Right renal cortex interstitium (tissue), 3 donors: Measurements from ENCODE around the gene PLET1. TPM values are rescaled to one million over a fixed set of nuclear protein-coding genes. Genes with fewer than 3 reads are reported as not detected.
A peak's percentile ranks its signal among the peaks of the same experiment; 100 is the strongest.

ENCODE experiments used
- DNase-seq, 3 donors: peaks; one replicate each; pipeline ENCODE4 v3.0.0-alpha.2; 2013; ENCODE audit warnings: low read depth in 3 of 3, low spot score in 2 of 3
- polyA plus RNA-seq, 3 donors: library from polyadenylated mRNA; unstranded; fragments of 120-200 nt; gene quantifications; one replicate each; pipeline ENCODE4 v1.2.1, GENCODE V29; 2013; ENCODE audit not compliant: insufficient read length in 3 of 3

PLET1 gene
- polyA plus RNA-seq, 3 donors, result not detected

DNA sequence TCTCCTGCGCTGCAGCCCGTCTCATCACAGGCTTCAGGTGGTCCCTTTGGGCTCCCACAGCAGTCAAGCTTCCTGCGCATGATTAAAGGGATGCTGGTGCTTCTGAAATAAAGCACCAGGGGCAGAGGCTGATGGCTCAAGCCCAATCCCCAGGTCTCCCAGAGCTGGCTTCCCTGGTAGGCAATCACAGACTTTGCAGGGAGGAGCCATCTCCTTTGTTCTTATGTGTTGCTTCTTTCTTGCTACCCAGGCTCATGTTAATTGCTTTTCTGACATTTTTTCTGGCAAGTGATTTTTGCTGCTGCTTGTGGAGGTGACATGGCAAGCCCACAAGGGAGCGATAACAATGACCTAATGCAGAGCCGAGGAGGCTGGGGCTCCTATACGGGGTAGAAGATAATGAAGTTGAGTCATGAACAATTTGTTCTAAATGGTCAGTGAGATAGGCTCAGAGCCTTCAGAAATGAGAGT is 25.2 kb upstream of the PLET1 start:
- no peak for DNase-seq

DNA sequence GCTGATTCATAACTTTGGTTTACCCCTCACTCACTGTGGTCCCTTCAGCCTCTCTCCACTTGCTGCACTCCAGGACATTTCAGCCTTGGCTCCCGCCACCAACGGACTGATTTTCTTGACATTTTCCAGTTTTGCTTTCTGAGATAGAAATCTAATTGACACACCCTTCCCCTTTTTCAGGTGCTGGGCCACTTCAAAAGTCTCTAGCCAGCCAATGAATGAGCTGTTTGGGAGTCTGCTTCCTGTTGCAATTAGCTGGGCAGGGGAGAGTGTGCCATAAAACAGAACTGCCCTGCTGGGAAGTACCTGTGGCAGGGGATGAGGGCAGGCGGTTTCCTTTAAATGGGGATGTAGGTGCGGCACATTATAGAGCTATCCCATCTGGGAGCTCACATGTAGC is 21.1 kb upstream of the PLET1 start:
- no peak for DNase-seq

DNA sequence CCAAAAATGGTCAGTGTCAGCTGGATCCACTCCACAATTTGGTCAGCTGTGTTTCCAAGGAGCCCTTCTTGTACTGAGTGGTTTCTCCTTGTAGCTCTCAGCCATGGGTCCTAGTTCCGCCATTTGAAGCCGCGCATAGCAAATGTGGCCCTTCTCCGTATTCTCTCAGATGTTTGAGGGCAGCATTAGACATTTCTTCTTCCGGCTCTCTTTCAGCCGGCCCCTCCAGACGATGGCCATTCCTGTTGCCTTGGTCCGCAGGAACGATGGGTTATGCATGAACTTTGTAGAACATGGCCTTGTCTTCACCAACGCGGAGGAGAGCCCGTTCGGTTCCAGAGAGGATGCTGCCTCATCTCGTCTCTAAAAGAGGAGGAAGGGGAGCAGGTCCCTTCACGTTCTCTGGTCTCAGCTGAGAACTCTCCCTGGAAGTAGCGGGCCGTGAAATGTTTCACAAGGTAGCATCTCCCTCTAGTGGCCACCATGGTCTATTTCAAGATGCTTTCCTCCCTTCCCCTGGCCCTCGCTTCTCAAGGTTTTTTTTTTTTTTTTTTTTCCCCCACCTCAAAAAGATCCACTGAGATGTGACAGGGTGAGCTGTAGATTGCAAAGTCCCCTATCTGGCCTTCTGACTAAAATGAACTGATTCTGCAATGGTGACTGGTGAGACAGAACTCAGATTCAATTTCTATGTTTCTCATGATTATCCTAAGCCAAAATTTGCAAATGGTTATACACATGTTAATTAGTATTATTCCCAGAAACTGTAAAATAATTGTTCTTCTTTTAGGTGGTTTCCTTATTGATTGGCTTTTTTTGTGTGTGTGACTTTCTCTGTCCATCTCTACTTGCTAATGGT is 19.8 kb upstream of the PLET1 start:
- peak; percentile 60 to 80 (median 71) for DNase-seq

DNA sequence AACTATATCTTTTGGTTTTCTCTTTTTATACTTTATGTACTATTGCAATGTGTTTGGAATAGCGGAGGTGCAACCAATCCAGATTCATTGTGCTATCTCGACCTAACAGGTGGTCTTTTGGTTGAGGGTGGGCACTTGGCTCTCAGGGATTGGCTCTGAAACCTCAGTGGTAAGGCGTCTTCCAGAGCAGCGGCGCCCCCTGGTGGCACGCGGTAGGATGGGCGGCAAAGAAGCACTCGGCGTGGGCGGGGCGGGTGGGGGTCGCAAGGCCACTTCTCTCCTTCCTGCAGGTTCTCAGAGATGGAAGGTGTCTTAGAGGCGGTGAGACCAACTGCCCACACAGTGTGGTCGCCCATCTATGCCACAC is 19.2 kb upstream of the PLET1 start:
- DNase-seq, result peak in 1 of 3 donors; percentile 32

DNA sequence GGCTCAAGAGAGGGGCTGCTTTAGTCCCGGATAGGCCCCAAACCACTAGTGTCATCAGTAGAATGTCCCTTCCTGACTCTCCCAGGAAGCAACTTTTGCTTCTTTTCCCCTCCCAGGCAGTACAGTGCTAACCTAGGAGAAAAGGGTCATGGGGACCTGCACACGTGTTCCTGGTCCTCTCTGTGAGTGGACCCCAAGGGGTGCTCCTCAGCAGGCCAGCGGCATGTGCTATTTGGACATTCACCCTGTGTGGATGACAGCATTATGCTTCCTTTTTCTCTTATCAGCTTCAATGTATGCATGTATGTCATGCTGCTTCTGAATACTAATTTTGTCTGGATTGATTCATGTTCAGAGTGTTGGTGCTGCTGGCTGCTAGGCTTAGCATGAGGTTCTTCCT is 18.1 kb upstream of the PLET1 start:
- no peak for DNase-seq

DNA sequence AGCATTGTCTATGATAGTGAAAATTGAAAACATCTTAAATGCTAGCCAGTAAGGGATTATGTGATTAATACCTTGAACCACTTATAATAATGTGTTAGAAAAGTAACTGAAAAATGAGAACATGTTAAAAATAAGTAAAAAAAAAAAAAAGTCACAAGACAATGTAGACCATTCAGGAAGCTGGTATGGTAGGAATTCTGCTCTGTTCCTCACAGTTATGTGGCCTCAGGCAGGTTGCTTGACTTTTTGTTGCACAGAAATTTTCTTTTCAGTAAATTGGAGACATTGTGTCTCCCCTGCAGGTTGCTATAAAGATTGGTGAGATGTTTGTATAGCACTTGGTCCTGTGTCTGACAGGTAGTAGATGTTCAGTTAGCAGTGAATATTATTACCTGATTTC is 17.3 kb upstream of the PLET1 start:
- no peak for DNase-seq

DNA sequence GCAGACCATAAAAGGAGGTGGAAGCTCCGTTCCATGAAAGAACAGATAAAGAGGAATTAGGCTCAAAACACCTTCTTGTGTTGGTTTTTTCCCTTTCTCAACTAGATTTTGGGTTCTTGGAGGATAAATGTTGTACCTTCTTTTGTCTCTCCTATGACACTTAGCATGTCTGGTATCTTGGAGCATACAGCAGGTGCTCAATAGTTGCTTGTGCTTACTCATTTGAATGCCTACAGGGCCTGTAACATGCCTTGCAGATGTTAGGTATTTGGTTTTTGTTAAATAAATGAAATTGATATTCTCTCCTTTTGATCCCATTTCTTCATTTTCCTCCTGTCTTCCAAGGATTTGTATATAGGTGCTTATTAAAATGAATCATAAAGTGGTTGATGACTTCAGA is 16.4 kb upstream of the PLET1 start:
- no peak for DNase-seq

DNA sequence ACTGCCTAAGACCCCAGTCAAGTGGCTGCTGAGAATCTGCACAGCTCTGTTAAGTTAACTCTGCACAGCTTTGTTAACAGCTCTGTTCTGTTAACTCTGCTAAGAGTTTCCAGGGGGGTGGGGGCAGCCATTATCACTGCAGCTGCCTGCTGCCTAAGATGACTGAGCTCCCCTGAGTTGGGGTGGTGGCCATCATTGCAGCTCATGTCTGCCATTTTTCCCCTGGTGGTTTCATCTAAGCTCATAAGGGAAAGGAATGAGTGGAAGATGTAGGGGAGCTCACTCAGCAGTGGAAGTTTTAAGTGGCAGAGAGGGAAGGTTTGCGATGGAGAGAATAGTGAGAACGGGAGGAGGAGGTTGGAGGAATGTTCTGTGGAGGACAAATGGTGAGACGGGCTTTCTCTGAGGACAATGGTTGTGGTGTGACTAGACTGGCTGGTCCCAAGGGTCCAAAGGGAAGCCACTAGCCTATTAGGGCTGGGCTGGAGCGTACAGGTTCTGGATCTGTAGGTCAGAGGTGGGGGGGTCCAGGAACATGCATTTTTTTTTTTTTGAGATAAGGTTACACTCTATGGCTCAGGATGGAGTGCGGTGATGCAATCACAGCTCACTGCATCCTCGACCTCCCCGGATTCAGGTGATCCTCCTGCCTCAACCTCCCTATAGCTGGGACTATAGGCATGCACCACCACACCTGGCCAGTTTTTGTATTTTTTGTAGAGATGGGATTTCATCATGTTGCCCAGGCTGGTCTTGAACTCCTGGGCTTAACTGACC is 13.5 kb upstream of the PLET1 start:
- no peak for DNase-seq

DNA sequence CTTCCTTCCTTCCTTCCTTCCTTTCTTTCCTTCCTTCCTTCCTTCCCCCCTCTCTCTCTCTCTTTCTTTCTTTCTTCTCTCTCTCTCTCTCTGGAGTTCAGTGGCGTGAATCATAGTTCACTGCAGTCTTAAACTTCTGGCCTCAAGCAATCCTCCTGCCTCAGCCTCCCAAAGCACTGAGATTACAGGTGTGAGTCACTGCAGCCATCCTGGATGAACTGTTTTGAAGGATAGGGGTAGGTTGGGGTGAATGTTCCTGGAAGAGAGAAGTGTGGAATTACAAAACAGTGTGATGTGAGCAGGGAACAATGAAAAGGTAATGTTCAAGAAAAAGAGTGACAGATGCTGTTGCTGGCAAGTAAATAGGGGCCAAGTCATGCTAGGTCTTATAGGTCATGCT is 12.4 kb upstream of the PLET1 start:
- no peak for DNase-seq

DNA sequence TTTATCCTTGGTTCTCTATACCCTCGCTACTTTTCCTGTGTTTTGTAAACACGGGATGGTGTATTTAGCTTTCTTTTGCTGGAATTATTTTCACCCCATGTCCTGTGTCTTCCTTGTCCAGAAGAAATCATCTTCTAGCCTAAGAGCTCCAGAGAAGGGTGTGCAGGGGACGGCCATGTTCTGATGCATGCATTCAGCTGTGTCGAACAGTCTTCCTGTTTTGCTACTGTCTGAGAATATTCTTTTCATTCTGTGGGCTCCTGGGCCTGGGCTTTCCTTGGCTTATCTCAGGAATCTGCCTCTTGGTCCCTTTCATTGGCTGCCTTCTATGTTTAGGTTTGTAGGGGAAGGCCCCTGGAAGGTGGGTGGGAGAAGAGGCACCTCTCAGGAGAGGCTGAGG is 10.6 kb upstream of the PLET1 start:
- no peak for DNase-seq

DNA sequence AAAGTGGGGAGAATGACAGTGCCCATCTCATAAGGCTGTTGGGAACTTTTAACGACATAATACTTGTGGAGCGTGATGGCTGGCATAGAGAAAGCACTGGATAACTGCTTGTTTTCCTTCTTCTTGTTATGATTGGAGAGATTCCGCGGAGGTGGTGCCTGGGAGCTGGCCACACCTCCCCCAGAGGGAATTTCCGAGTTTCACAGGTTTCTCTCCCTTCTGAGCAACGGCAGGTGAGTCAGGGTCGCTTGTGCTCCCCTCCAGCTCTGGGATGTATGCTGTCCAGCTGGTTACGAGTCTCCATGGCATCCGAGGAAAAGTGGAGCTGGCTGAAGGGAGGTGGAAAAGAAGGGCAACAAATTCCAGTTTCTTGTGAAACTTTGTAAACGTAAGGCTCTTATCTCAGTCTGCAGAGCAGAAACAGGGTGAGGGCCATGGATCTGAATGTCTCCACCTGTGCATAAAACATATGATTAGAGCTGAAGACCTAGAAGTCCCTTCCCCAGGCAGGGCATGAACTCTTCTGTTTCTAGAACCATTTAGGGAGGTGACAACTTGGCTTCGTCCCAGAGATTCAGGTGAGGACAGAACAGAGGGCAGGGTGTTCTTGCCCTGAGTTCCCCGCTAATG is 10.0 kb upstream of the PLET1 start:
- no peak for DNase-seq

DNA sequence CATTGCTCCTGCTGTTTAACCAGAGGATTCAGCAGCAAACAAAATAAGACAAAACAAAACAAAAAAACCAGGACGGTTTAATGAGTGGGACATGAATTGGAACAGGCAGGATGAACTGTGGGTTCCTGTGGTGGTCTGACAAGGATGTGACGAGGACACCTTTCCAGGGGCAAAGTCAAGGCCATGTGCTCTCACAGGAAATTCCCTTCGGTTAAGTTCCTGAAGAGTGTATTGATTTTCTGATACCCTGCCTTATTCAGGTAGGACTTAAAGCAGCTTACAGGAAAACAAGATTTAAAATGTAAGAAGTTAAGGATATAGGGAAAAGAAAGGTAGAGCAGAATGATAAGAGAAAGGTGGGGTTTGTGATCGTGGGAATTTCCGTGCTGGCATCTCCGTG is 8.5 kb upstream of the PLET1 start:
- DNase-seq, result no peak

DNA sequence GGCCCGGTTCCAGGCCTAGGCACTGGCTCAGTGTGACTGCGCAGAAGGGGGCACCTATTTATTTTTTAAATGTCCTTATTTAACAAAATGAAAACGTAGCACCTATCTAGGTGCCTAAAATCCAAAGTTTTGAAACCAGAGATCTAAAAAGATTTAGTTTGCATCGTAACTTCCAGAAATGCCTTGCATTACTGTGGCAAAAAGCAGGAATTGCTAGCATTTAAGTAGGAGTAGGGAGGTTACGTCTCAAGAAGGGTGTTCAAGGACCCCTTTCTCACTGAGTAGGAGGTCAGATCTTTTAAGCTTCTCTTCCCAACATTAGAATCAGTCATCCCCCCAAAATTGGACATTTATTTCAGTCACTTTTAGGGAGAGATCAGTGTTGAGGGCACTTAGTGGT is 7.7 kb upstream of the PLET1 start:
- DNase-seq, result no peak

DNA sequence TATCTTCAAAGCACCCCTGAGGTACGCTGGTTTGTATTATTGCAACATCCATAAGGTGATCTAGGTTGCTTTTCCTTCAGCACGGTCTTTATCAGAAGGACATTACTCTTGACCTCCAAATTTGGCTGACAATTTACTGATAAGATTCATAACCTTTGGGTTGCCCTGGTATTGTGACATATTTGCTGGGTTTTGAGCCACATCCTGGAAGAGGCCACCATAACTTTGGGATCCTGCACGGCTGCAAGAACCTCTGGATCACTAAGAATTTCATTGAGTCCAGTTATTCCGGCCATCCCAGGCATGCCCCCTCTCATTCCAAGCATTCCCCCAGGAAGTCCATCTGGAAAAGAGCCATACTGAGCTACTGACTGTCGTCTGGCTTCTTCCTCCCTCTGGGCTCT is 6.5 kb upstream of the PLET1 start:
- no peak for DNase-seq

DNA sequence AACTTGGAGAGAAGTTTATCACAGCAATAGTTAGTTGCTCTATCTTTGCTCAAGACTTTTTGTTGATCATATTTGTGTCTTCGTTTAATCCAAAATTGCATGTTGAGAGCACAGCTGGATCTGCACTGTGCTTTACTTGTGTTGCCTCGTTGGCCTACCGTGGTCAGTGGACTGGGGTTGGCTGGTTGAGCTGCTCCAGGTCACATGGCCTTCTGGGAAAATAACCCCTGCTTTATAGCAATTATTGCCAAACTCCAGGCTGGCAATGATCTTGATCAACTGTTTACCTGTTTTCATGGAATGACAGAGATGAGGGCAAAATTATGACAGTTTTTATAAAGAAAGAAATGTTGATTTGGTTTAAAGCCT is 5.7 kb upstream of the PLET1 start:
- DNase-seq, result no peak

DNA sequence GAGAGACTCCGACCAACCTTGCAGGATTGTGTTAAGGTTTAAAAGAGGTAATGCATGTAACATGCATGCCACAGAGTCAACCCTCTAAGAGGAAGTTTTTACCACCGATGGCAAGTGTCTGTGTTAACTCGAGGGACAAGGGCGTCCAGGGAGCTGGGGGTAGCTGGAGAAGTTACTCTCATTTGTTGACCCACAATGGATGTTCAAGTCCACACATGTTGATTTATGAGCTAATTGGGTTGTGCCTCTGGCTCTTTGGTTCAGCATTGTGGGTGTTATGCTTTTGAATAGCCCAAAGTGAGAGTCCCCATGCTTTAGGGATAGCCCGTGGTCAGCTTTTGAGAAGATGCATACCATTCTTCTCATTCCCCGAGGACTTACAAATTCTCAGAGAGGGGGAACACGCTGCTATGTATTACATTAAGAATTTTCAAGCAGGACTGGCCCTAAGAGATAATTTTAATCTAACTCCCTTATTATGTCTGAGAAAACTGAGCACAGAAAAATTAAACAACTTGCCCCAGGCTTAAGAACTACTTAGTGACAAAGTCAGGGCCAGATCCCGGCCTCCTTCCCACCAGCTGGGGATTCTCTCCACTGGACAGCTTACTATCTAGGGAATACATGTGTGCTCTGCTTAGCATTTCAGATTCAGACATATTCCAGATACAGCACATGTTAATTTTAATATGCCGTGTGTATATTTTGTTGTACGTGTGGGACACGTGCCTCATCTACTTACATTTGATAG is 5.2 kb upstream of the PLET1 start:
- DNase-seq, result no peak

DNA sequence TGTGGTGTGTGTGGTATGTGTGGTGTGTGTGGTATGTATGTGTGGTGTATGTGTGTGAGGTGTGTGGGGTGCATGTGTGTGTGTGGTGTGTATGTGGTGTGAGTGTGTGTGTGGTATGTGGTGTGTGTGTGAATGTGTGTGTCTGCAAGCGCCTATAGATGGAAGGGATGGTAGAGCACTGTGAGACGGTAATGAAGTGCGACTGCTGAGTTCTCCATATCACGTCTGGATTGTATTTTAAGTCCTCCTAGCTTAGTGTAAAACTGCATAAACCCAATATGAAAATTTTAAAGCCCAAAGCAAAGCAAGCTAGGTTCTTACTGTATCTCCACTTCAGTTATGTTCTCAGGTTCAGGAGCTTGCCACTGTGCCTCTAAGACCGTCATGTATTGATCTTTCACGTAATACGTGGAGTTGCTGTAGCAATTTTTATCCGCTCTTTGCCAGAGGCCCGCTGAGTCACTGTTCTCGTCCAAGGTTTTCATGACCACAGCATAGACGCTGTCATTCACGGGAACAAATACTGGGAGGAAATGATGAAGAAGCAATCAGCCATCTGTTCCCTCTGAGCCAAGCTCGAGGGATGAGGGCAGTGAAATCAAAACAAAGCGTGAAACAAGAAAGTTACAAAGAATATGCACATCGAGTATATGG is 5.5 kb downstream of the PLET1 start:
- DNase-seq, result no peak

DNA sequence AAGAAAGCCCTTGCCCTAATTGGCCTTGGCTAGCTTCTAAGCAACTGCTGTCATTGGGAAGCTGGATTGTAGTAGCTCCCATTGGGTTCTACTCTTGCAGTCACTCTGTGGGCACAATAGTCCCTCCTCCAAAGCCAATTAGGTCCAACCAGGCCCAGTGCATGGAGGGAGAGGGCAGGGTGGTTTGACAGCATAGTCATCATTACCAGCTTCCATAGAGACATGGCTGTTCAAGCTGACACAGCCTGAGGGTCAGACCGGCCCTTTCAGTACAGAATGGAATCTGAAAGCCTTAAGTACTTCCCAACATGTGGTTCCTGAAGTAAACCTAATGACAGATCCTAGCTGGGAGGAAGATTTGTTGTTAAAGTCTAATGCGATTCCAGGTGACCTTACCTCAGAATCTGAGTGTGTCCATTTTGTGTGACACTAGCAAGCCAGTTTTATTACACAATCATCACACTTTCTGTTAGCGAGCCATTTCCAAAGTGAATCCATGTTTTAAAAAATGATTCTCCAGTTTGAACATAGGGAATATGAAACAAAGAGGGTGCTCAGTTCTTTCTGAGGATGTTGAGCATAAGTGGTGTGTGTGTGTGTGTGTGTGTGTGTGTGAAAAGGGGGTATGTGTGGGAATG is 6.9 kb downstream of the PLET1 start:
- DNase-seq, result no peak

DNA sequence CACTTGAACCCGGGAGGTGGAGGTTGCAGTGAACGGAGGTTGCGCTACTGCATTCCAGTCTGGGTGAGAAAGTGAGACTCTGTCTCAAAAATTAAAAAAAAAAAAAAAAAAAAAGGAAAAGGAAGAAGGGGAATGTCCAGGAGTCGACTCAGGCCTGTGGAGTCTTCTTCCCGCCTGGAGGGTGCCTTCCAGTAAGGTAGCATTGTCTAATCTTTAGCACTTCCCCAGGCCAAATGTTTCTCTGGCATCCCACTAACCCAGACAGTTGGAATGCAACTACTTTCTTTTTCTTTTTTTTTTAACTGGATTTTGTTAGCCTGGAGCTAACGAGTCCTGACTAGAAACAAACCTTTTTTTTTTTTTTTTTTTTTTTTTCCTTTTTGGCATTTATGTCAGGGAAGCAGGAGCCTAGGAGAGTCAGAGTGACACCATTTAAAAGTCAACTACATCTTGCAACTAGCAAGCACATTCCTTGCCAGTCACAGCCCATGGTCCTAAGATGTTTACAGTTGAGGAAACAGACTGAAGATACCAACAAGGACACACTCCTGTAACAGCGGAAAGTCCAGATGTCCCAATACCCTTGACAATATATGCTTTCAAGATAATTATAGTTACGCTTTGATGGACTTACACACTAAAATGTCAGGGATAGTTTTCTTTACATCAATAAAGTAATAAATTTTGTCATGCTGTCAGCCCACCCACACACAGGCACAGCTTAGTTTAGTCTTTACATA is 10.6 kb downstream of the PLET1 start:
- DNase-seq, result no peak
